ENCODE data around the gene CFLAR.

Gene CFLAR

DNA sequence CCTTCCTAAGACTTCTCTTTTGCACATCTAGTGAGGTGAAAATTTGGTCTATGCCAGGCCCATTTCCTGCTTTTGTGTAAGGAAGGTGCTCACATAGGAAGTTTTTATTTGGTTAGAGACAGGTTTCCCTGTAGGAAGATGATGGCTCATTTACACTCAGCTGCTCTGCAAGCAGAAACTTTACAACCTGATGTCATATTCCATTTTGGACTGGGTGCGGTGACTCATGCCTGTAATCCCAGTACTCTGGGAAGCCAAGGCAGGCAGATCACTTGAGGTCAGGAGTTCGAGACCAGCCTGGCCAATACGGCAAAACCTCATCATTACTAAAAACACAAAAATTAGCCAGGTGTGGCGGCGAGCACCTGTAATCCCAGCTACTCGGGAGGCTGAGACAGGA, 102.8 kb downstream of the CFLAR start:
- Mint-ChIP-seq H3K27me3 (ENCODE audit: low read depth, poor library complexity) (peaks cover 2% of the 10 kb centered on the region), H3K4me1 (no peaks in the 10 kb centered on the region), H3K36me3 (ENCODE audit: low read depth) (no peaks in the 10 kb centered on the region), H3K4me3 (no peak overlapping the region), H3K27ac (no peak overlapping the region), H3K9me3 (no peaks in the 10 kb centered on the region)
- TF ChIP-seq, protein P1, sequence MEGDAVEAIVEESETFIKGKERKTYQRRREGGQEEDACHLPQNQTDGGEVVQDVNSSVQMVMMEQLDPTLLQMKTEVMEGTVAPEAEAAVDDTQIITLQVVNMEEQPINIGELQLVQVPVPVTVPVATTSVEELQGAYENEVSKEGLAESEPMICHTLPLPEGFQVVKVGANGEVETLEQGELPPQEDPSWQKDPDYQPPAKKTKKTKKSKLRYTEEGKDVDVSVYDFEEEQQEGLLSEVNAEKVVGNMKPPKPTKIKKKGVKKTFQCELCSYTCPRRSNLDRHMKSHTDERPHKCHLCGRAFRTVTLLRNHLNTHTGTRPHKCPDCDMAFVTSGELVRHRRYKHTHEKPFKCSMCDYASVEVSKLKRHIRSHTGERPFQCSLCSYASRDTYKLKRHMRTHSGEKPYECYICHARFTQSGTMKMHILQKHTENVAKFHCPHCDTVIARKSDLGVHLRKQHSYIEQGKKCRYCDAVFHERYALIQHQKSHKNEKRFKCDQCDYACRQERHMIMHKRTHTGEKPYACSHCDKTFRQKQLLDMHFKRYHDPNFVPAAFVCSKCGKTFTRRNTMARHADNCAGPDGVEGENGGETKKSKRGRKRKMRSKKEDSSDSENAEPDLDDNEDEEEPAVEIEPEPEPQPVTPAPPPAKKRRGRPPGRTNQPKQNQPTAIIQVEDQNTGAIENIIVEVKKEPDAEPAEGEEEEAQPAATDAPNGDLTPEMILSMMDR (IDR thresholded peaks at IDR 0.05): no peak
- DNase-seq: no peak

- Mint-ChIP-seq H3K4me1 (no peaks in the 10 kb centered on the region), H3K4me3 (no peak overlapping the region), H3K9me3 (no peaks in the 10 kb centered on the region), H3K36me3 (ENCODE audit: low read depth) (no peaks in the 10 kb centered on the region), H3K27ac (no peak overlapping the region), H3K27me3 (ENCODE audit: low read depth, poor library complexity) (peaks cover 2% of the 10 kb centered on the region)
- TF ChIP-seq, protein P1 (IDR thresholded peaks at IDR 0.05): no peak
- DNase-seq: no peak
These were observed 103.5 kb downstream of the CFLAR start for GRCh38 chr2:201219328-201220096.

GRCh38 chr2:201220102-201220570, 104.2 kb downstream of the CFLAR start:
- Mint-ChIP-seq H3K27ac (no peak overlapping the region), H3K9me3 (no peaks in the 10 kb centered on the region), H3K36me3 (ENCODE audit: low read depth) (no peaks in the 10 kb centered on the region), H3K4me1 (no peaks in the 10 kb centered on the region), H3K27me3 (ENCODE audit: low read depth, poor library complexity) (peaks cover 2% of the 10 kb centered on the region), H3K4me3 (no peak overlapping the region)
- TF ChIP-seq, protein P1 (IDR thresholded peaks at IDR 0.05): no peak
- no peak for DNase-seq

GRCh38 chr2:201223089-201224073, 107.4 kb downstream of the CFLAR start:
- Mint-ChIP-seq H3K4me1 (no peaks in the 10 kb centered on the region), H3K9me3 (no peaks in the 10 kb centered on the region), H3K4me3 (no peak overlapping the region), H3K36me3 (ENCODE audit: low read depth) (no peaks in the 10 kb centered on the region), H3K27ac (no peak overlapping the region), H3K27me3 (ENCODE audit: low read depth, poor library complexity) (peaks cover 12% of the 10 kb centered on the region)
- TF ChIP-seq, protein P1 (IDR thresholded peaks at IDR 0.05): no peak
- DNase-seq: no peak

Measured in nephron progenitor cell (in vitro differentiated cells).